HG03039 (cell line): ENCODE results near the gene BABAM1.

Experiments
- ATAC-seq: cut with Tn5 transposase; IDR thresholded peaks from one replicate; pipeline ENCODE4 v1.9.1; 2021; ENCODE audit warnings: mild to moderate bottlenecking, moderate library complexity; ENCODE audit not compliant: unreplicated experiment

The BABAM1 gene

GRCh38 chr19:17300992-17301619, 33.9 kb downstream of the BABAM1 start:
- ATAC-seq: no peak

GRCh38 chr19:17302391-17303166, 35.3 kb downstream of the BABAM1 start:
- ATAC-seq: no peak

DNA sequence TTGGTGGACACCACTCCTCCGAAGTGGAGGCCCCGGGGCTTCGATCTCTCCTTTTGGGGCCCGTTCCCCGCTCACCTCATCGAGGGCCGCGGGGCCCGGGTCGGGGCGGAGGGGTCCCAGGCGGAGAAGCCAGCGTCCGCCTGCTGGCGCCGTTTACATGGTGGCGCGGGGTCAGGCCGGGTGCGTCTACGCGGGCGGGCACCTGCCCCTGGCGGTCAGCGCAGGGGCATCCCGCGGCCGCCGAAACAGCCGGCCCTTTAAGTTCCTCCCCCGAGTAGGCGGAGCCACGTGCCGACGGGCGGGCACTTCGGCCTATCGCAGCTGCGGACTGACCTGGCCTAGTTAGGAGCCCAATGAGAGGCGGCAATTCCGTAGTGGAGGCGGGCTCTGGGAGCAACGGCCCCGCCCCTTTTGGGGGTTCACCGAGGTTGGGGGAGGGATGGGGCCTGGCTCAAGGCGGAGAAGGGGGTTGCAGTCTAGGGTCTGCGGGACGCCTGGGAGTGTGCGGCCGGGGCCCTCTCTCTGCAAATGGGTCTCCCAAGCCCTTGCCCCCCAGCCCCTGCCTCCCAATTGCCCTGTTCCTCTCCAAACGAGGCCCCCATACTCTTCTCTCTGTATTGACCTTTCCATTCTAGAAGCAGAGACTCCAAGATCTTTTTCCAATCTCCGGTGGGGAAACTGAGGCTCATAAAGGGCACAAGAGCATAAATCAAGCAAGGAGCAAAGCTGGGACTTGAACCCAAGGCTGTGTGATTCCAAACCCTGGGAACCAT, 36.1 kb downstream of the BABAM1 start, which contains the start of gene ABHD8:
TSS of gene ABHD8 (minus strand) at position 259 of the 773 bp plus-strand sequence. CDS start 1,809 bp downstream, outside the sequence.
- peak; percentile 49 for ATAC-seq

DNA sequence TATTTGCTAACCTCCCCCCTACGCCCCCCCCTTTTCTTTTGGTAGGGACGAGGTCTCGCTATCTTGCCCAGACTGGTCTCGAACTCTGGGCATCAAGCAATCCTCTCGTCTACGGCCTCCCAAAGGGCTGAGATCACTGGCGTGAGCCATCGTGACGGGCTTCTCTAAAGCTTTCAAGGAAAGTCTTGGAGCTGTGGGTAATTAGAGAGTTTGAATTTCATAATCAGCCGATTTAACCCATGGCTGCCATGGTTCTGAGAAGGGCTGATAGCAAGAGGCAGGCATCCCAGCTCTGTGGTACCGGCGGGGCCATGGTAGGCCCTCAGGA, 36.7 kb downstream of the BABAM1 start:
- ATAC-seq: no peak

- no peak for ATAC-seq
These were observed 37.4 kb downstream of the BABAM1 start for GRCh38 chr19:17304386-17305215.

DNA sequence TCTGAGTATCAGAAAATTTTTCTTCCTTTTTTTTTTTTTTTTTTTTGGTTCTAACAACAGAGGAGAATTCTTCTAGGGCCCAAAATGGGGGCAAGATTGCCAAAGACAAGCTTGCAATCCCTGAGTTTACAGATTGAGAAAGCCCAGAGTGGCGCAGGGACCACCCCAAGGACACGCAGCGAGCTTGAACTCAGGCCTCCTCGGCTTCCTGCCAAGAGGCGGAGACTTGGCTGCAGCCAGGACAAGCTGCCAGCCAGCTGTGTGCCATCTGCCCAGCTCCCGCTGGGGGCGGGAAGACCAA, 37.9 kb downstream of the BABAM1 start:
- ATAC-seq: no peak

DNA sequence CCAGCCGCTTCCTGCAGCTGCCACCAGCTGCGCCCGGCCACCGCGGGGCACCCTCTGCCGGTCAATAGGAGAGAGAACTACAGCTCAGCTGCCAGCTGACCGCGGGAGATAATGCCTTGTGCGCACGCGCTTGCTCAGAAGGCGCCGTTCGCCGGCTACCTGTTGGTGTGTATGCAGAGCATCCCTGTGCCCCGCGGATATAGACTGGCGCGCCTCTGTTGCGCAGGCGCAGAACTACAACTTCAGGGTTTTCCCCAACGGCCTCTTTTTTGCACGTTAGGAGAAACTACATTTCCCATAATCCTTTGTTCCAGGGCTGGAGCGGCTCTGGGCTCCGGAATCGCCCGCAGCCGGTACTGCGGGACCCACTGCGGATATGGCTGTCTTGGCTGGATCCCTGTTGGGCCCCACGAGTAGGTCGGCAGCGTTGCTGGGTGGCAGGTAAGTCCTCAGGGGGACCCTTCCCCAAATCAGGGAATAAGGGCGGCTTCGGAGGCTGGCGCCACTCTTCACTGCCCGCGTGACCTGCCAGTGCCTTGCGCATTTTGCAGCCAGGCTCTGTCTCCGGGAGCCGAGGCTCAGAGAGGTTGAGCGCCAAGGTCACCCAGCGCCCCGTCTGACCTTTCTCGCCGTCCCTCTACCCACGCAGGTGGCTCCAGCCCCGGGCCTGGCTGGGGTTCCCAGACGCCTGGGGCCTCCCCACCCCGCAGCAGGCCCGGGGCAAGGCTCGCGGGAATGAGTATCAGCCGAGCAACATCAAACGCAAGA, 38.5 kb downstream of the BABAM1 start, which contains the start of gene MRPL34:
TSS of gene MRPL34 (plus strand) at position 356 of the 768 bp plus-strand sequence. CDS start at position 377, 21 bp downstream.
- peak; percentile 43 for ATAC-seq

GRCh38 chr19:17306285-17306714, 39.1 kb downstream of the BABAM1 start:
- no peak for ATAC-seq

DNA sequence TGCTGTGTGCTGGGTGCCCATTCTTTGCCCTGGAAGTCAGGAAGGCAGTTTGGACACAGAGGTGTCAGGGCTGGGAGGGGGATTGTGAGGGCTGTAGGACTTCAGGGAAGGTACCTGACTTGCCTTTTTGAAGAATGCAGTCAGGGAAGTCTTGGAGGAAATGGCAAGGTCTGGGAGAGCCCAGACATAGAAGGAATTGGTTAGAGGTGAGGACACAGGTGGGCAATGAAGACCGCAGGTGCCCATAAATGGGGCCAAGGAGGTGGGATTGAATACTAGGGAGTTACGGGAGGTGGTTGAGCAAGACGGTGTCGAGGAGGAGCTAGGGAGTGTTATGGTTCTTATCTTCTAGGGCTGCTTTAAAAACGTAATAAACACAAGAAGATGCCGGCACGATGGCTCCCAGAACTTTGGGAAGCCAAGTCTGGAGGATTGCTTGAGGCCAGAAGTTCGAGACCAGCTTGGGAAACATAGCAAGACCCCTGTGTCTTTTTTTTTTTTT, 40.7 kb downstream of the BABAM1 start:
- no peak for ATAC-seq

DNA sequence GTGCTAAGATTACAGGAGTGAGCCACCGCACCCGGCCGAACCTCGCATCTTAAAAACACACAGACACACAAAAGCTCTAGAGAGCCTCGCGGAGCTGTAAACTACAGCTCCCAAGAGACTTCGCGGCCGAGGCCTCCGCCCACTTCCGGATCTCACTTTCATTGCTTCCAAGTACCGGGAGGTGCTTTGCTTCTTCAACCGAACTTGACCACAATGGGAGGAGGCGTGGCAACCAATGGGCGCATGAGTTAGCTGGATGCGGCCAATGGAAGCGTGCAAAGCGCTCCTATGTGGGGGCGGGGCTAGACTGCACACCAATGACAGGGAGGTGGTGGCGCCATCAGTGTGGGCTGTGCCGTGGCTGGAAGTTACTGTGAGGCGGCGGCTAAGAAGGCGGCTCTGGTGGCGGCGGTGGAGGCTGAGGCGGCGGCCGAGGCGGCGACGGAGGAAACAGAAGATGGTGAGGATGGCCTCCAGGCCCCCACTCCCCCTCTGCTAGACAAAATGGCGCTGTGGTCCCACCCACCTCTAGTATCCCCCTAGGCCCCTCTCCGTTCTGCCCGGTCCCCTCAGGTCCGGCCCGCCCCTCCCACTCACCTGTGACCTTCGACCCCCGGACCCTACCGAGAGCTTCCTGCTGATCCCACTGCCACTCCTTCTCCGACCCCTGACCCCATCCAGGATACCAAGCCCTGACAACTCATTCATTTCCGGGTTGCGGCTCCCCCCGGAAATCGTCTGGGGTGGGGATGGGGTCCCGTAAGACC, 42.1 kb downstream of the BABAM1 start, which contains the start of gene DDA1:
TSS of gene DDA1 (plus strand) at position 366 of the 767 bp plus-strand sequence. CDS start at position 458, 92 bp downstream.
- peak; percentile 59 for ATAC-seq

DNA sequence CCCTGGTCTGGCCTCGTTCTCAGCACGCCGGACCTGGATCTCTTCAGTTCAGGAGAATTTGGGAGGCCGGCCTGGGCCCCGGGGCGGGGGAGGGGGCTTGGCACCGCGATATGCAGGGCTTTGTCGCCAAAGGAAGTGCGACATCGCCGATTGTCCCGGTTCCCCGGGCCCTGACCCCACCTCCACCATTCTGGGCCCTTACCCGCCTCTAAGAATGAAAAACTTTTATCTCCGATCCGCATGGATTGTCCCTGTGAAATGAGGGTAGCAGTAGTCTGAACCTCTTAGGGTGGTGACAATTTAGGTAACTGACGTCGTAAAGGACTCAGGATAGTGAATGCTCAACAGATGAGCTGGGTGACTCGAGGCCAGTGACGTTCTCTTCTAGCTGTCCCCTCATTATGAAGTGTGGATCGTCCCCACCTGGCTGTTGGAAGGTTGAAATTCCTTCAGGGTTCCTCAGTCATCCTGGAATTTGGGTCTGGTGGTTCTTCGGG, 42.8 kb downstream of the BABAM1 start:
- ATAC-seq: no peak

DNA sequence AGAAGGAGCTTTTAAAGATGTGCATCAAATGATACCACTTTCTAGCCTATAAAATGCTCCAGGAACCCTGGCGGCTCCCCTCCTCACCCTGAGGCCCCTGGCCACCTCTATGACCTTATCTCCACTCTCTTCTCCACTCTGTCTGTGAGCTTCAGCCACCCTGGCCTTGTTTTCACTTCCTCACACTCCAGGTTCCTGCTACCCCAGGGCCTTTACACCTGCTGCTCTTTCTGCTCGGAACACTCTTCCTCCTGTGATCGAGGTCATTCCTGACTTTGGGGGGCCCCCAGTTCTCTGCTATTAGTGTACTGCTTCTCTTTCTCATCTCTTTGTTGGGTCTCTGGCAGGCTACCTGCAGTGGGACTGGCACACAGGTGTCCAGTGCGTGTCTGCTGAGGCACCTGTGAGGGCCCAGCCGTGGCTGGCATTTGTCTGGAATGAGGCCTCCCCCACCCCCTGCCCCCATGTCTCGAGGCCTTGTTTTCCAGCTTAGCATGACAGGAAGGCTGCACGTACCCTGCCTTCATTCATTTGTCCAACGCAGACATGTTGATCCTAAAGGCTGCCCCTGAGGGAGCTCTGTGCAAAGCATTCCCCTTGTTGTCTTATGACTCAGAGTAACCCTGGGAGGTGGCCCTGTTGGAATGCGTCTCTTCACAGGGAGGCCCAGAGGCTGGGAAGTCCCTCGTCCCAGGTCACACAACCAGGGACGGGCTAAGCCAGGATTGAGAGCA, 44.4 kb downstream of the BABAM1 start:
- ATAC-seq: no peak

DNA sequence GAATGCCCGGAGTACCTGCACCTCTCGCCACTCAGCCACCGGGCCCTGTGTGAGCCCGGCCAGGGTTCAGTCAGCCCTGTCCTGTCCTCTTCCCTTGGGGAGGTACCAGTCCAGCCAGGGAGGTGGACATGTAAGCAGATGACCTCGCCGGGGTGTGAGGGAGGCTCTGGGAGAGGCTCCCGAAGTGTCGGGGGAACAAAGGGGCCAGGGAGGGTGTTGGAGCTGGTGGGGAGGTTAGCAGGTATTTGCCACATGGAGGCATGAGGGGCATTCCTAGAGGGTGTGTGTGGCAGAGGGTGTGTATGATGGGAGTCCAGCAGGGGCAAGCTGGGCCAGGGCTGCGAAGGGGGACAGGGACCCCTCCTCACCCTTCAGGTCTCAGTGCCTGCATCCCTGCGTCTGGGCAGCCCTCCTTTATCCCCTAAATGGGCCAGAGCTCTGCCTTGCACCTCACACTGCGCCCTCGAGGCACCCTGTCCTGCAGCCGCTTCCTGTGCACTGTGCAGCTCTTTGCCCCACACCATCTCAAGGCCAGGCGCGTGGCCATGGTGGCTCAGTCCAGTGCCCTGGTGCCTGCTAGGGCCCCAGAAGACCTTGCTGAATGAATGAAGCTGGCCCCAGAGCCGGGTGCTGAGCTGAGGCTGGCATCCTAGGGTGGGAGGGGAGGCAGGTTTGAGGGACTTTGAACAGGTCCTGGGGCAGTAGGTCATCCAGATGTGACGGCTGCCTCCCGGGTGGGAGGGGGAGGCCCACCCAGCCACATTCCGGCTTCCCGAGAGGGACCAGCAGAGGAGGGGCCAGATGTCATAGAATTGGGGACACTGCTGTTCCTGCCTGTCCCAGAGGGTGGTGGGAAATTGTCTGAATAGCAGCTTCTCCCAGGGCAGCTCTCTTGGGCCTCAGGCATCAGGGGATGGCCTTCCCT, 45.2 kb downstream of the BABAM1 start:
- no peak for ATAC-seq

DNA sequence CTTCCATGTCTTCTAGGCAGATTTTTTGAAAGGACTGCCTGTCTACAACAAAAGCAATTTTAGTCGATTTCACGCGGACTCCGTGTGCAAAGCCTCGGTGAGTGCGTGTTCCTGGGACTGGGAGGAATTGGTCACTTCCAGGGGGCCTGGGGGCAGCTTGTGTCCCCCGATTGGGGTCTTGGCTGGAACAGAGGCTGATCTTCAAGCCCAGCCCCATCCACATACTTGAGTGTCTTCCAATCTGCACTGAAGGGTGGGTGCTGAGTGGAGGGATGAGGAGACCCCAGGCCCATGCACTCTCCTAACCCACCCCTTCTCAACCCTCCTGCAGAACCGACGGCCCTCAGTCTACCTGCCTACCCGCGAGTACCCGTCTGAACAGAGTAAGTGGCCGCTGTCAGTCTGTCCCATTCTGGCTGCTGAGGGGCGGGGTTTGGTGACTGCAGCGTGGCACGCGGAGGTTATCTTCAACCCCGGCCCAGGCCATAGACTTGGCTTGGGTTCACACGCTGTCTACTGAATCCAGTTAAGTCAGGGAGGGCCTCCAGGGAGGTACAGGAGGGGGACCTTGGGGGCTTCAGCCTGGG, 46.9 kb downstream of the BABAM1 start:
- ATAC-seq: no peak

GRCh38 chr19:17318966-17319365, 51.7 kb downstream of the BABAM1 start:
- no peak for ATAC-seq

- no peak for ATAC-seq
These were observed 52.4 kb downstream of the BABAM1 start for GRCh38 chr19:17319473-17320238.
